HCT116 (cell line): ENCODE measurements around the gene FABP6. TPM values are rescaled to one million over a fixed set of nuclear protein-coding genes. Genes with fewer than 3 reads are reported as not detected.

ENCODE experiments used
- ATAC-seq: fragments of 200-7000 bp; cut with Tn5 transposase; 2 replicates; pipeline ENCODE4 v1.9.1; 2020; ENCODE audit warnings: mild to moderate bottlenecking, moderate library complexity
- BruUV-seq: library from RNA; stranded (reverse); fragments of 400-500 nt; replicated peaks from 2 replicates; lab custom pipeline; 2021; lab: Mats Ljungman, UMichigan
- CTCF ChIA-PET: fragments of 300-600 bp; sonication (Branson Sonifier 250); formaldehyde crosslinking; loops from one replicate; lab custom pipeline; 2021; ENCODE audit warnings: antibody characterized with exemption; lab: Charles Lee
- POLR2A ChIA-PET: fragments of 300-600, 350-600 bp; sonication (Branson Sonifier 250); formaldehyde crosslinking; loops from one replicate; lab custom pipeline; 2021; ENCODE audit warnings: antibody characterized with exemption; lab: Charles Lee
- RAD21 ChIA-PET, 2 experiments: fragments of 300-600 bp; sonication (Branson Sonifier 250); formaldehyde crosslinking; loops; one replicate each; lab custom pipeline; 2023; ENCODE audit warnings: low total read pairs in 2 of 2; ENCODE audit not compliant: uncharacterized antibody in 2 of 2, unreplicated experiment in 2 of 2, low non-redundant PET in 1 of 2; lab: Charles Lee
- DNase-seq: peaks from one replicate; pipeline ENCODE4 v3.0.0-alpha.2; 2010; ENCODE audit warnings: low read depth, low spot score
- H2AFZ ChIP-seq: fragments of 200-600 bp; shearing (Covaris generic), sonication (generic); 2 replicates; pipeline ENCODE4 v1.6.1; 2017; ENCODE audit warnings: low read depth, mixed run types, mixed read lengths, antibody characterized with exemption, low read length; ENCODE audit not compliant: poor library complexity, severe bottlenecking
- H3K27ac ChIP-seq: 2 replicates; pipeline ENCODE4 v1.5.1; 2012; ENCODE audit warnings: low read depth, low read length
- H3K27me3 ChIP-seq: fragments of 200-600 bp; sonication (generic); 2 replicates; pipeline ENCODE4 v1.6.1; 2016; ENCODE audit warnings: mixed run types, low read length, mixed read lengths; ENCODE audit not compliant: insufficient read depth
- H3K36me3 ChIP-seq, 2 experiments: fragments of 200-500 bp in 1 of 2; fragments of 200-600 bp in 1 of 2; sonication (Bioruptor generic) in 1 of 2; sonication (generic) in 1 of 2; 2 replicates each; pipeline versions ENCODE4 v1.5.1 to v1.6.1; 2014 to 2016; ENCODE audit warnings: low read length in 2 of 2, inconsistent platforms in 1 of 2, mixed read lengths in 1 of 2, mixed run types in 1 of 2; ENCODE audit not compliant: insufficient read depth in 2 of 2, control insufficient read depth in 1 of 2
- H3K4me1 ChIP-seq, 2 experiments: fragments of 200-600 bp in 1 of 2; sonication (generic) in 1 of 2; 2 replicates each; pipeline versions ENCODE4 v1.5.1 to v1.6.1; 2012 to 2017; ENCODE audit warnings: low read length in 2 of 2, inconsistent platforms in 1 of 2, mild to moderate bottlenecking in 1 of 2, mixed read lengths in 1 of 2, mixed run types in 1 of 2, moderate library complexity in 1 of 2; ENCODE audit not compliant: insufficient read depth in 2 of 2, control insufficient read depth in 1 of 2
- H3K4me2 ChIP-seq: fragments of 200-600 bp; sonication (generic); 2 replicates; pipeline ENCODE4 v1.6.1; 2017; ENCODE audit warnings: mixed run types, low read length, mixed read lengths
- H3K4me3 ChIP-seq, 2 experiments: fragments of 200-600 bp in 1 of 2; sonication (generic) in 1 of 2; replicated peaks in 1 of 2; 2 replicates each; pipeline ENCODE4 v1.5.1; 2011 to 2016; ENCODE audit warnings: low read length in 2 of 2, control low read depth in 1 of 2, low read depth in 1 of 2, mild to moderate bottlenecking in 1 of 2, mixed read lengths in 1 of 2, mixed run types in 1 of 2
- H3K79me2 ChIP-seq: fragments of 200-600 bp; sonication (generic); 2 replicates; pipeline ENCODE4 v1.6.1; 2017; ENCODE audit warnings: mild to moderate bottlenecking, mixed run types, low read length, moderate library complexity, mixed read lengths; ENCODE audit not compliant: insufficient read depth
- H3K9ac ChIP-seq: fragments of 200-600 bp; sonication (generic); 2 replicates; pipeline ENCODE4 v1.6.1; 2016; ENCODE audit warnings: low read length, mixed read lengths
- H3K9me2 ChIP-seq: fragments of 200-600 bp; sonication (generic), shearing (Covaris generic); 2 replicates; pipeline ENCODE4 v1.6.1; 2017; ENCODE audit warnings: mixed run types, mild to moderate bottlenecking, moderate library complexity; ENCODE audit not compliant: insufficient read depth
- H3K9me3 ChIP-seq, 2 experiments: fragments of 200-500 bp in 1 of 2; fragments of 200-600 bp in 1 of 2; sonication (Bioruptor generic) in 1 of 2; sonication (generic) in 1 of 2; 2 replicates each; pipeline ENCODE4 v1.6.1; 2014 to 2017; ENCODE audit warnings: low read length in 2 of 2, mixed read lengths in 2 of 2, inconsistent platforms in 1 of 2, low read depth in 1 of 2, mild to moderate bottlenecking in 1 of 2, mixed run types in 1 of 2, moderate library complexity in 1 of 2; ENCODE audit not compliant: control insufficient read depth in 1 of 2, insufficient read depth in 1 of 2
- H4K20me1 ChIP-seq: fragments of 200-600 bp; sonication (generic), shearing (Covaris generic); 2 replicates; pipeline ENCODE4 v1.6.1; 2017; ENCODE audit warnings: mixed run types, mild to moderate bottlenecking, moderate library complexity; ENCODE audit not compliant: insufficient read depth
- CEBPB ChIP-seq: IDR thresholded peaks from 2 replicates; pipeline ENCODE4 v1.6.1; 2012; ENCODE audit warnings: low read depth
- EZH2 ChIP-seq: fragments of 200-600 bp; sonication (generic); IDR thresholded peaks from 2 replicates; pipeline ENCODE4 v1.6.1; 2017; ENCODE audit warnings: antibody characterized with exemption, mixed run types
- EZH2phosphoT487 ChIP-seq: fragments of 200-600 bp; IDR thresholded peaks from 2 replicates; pipeline ENCODE4 v1.6.1; 2018; ENCODE audit warnings: antibody characterized with exemption, borderline replicate concordance
- POLR2AphosphoS5 ChIP-seq: IDR thresholded peaks from 2 replicates; pipeline ENCODE4 v1.6.1; 2011; ENCODE audit warnings: mild to moderate bottlenecking, low read depth, low read length, moderate library complexity
- RAD21 ChIP-seq: IDR thresholded peaks from 2 replicates; pipeline ENCODE4 v1.6.1; 2012; ENCODE audit warnings: low read depth, mild to moderate bottlenecking
- REST ChIP-seq: IDR thresholded peaks from 2 replicates; pipeline ENCODE4 v1.6.1; 2012; ENCODE audit warnings: low read depth
- SRF ChIP-seq: IDR thresholded peaks from 2 replicates; pipeline ENCODE4 v1.6.1; 2012; ENCODE audit warnings: low read depth
- TCF7L2 ChIP-seq: IDR thresholded peaks from 2 replicates; pipeline ENCODE4 v1.7.0; 2011; ENCODE audit warnings: borderline replicate concordance, inconsistent platforms; ENCODE audit not compliant: insufficient read depth, insufficient read length; ENCODE audit errors: extremely low read depth
- intact Hi-C: fragments of 100-400 bp; cut with micrococcal nuclease; formaldehyde crosslinking; loops from 2 replicates; pipeline ENCODE4 v1.10.0; 2022
- total RNA-seq: library from RNA; stranded (reverse); gene quantifications from one replicate; pipeline ENCODE4 v1.2.1, GENCODE V29; 2021; ENCODE audit not compliant: unreplicated experiment
- TF ChIP-seq, protein P1 (sequence below), 3 experiments: fragments of 200-600 bp in 1 of 3; sonication (generic) in 1 of 3; IDR thresholded peaks in 2 of 3; conservative IDR thresholded peaks in 1 of 3; 2 replicates each; pipeline ENCODE4 v1.5.1; 2012 to 2017; ENCODE audit warnings: low read depth in 2 of 3, low read length in 2 of 3, antibody characterized with exemption in 1 of 3, borderline replicate concordance in 1 of 3, control low read depth in 1 of 3, mild to moderate bottlenecking in 1 of 3, mixed read lengths in 1 of 3, mixed run types in 1 of 3, moderate library complexity in 1 of 3; ENCODE audit not compliant: insufficient read depth in 1 of 3
- TF ChIP-seq, protein P2 (sequence below): IDR thresholded peaks from 2 replicates; pipeline ENCODE4 v1.6.1; 2012

FABP6 gene
- total RNA-seq, 1 experiment from 2014 or later: 8.5 TPM

- H3K9ac ChIP-seq: no peak overlapping the region
- ChIA-PET CTCF (interaction anchor here (1.6 kb wide), 1 partner anchor 11 kb away, joined by 3 read pairs; no protein-coding TSS in a partner anchor), POLR2A (no interaction called here), RAD21 (no interaction called here)
- H3K79me2 ChIP-seq: no peaks in the 10 kb centered on the region
- no peaks in the 10 kb centered on the region for H3K9me2 ChIP-seq
- H2AFZ ChIP-seq: no peak overlapping the region
- no peak for TF ChIP-seq RAD21
- TF ChIP-seq TCF7L2: no peak
- TF ChIP-seq EZH2phosphoT487: no peak
- TF ChIP-seq POLR2AphosphoS5: no peak
- no peak for TF ChIP-seq SRF
- no peak for TF ChIP-seq REST
- TF ChIP-seq, protein P1, sequence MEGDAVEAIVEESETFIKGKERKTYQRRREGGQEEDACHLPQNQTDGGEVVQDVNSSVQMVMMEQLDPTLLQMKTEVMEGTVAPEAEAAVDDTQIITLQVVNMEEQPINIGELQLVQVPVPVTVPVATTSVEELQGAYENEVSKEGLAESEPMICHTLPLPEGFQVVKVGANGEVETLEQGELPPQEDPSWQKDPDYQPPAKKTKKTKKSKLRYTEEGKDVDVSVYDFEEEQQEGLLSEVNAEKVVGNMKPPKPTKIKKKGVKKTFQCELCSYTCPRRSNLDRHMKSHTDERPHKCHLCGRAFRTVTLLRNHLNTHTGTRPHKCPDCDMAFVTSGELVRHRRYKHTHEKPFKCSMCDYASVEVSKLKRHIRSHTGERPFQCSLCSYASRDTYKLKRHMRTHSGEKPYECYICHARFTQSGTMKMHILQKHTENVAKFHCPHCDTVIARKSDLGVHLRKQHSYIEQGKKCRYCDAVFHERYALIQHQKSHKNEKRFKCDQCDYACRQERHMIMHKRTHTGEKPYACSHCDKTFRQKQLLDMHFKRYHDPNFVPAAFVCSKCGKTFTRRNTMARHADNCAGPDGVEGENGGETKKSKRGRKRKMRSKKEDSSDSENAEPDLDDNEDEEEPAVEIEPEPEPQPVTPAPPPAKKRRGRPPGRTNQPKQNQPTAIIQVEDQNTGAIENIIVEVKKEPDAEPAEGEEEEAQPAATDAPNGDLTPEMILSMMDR (IDR thresholded peaks at IDR 0.05 in 2 of 3, conservative IDR thresholded peaks at IDR 0.05 in 1 of 3; ENCODE audit: borderline replicate concordance in 1 of 3, insufficient read depth in 1 of 3, low read depth in 2 of 3, low read length in 2 of 3): no peak
- no peak for TF ChIP-seq EZH2
- TF ChIP-seq, protein P2, sequence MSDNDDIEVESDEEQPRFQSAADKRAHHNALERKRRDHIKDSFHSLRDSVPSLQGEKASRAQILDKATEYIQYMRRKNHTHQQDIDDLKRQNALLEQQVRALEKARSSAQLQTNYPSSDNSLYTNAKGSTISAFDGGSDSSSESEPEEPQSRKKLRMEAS: no peak
- no peak for TF ChIP-seq CEBPB
- no TSS peak for BruUV-seq
- H3K36me3 ChIP-seq: no peaks in the 10 kb centered on the region
- intact Hi-C loops: no loop called here
- no peak overlapping the region for H3K4me3 ChIP-seq
- ATAC-seq: no peak
- H4K20me1 ChIP-seq: no peaks in the 10 kb centered on the region
- no peak overlapping the region for H3K4me2 ChIP-seq
- H3K27ac ChIP-seq: no peak overlapping the region
- H3K9me3 ChIP-seq: no peaks in the 10 kb centered on the region
- H3K27me3 ChIP-seq: no peaks in the 10 kb centered on the region
- DNase-seq: no peak
- no peaks in the 10 kb centered on the region for H3K4me1 ChIP-seq
These were observed 25.4 kb downstream of the FABP6 start for GRCh38 chr5:160254706-160255105.
